Head of caudate nucleus (tissue), 42 donors: ENCODE results near the gene CCDC138.

Experiments used
- DNase-seq, 42 donors: peaks; one replicate each; pipeline versions ENCODE4 v3.0.0 to v3.0.0-alpha.2; 2020 to 2021; ENCODE audit warnings: mixed read lengths in 7 of 42
- intact Hi-C: fragments of 100-400 bp; cut with DNase I; formaldehyde crosslinking; loops from one replicate; pipeline ENCODE4 v1.15.0; 2022

The CCDC138 gene

DNA sequence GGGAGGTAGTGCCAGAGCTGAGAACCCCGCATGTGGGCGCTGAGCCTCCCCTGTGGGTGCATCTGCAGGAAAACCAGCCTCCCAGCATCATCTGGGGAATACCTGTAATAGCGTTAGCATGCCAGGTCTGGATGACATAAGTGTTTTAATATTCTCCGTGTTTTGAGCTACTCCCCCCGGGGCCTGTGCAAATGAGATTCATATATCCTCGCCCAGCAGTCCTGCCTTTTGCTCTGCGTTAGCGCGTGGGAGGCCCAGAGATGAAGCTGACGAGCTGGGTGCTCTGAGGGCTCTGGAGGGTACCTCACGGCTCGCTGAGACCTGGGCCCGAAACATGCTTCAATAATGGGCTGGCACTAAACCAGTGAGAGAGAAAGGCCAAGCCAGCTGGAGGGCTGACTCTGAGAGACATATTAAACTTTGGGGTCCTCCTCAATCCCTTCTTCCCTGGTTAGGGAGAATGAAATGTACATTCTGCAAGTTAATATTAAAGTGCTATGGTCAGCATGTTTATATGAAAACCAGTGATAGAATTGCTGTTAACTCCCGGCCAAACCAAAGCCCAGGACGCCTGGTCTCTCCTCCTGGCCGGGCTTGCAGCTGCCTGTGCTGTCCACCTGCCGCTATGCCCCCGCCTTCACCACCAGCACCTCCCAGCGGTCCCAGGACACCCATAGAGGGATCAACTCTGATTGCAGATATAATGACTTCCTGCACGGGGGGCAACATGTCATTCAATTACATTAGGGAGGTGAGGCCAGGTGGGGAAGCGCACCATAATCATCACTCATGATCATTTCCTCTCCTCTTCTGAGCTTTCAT lies 125.4 kb downstream of the CCDC138 start:
- peak in 20 of 42 donors; percentile 25 to 78 (median 43) for DNase-seq
- intact Hi-C loops: no loop called here

DNA sequence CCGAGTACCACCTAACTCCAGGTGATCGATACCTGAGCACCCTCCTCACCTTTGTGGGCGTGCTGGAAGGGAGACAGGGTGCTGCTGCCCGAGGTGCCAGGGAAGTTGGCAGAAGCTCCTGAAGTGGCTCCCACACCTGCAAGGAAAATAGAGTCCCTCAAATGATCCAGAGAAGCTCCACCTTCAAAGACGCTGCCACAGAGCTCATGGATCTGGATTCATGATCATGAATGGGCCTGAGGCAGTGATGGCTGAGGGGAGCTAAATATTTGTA lies 126.0 kb downstream of the CCDC138 start:
- intact Hi-C loops: no loop called here

GRCh38 chr2:108916122-108916795 lies 129.7 kb downstream of the CCDC138 start:
- intact Hi-C loops: no loop called here
- peak in 5 of 42 donors; percentile 2 to 33 (median 8) for DNase-seq

More for the DNA sequence above, 126.0 kb downstream of the CCDC138 start:
- DNase-seq: peak in 3 of 42 donors; percentile 2 to 16 (median 8)

- DNase-seq: peak in 18 of 42 donors; percentile 11 to 58 (median 35)
- intact Hi-C loops: no loop called here
Observed at GRCh38 chr2:108916796-108917421, 130.3 kb downstream of the CCDC138 start.

DNA sequence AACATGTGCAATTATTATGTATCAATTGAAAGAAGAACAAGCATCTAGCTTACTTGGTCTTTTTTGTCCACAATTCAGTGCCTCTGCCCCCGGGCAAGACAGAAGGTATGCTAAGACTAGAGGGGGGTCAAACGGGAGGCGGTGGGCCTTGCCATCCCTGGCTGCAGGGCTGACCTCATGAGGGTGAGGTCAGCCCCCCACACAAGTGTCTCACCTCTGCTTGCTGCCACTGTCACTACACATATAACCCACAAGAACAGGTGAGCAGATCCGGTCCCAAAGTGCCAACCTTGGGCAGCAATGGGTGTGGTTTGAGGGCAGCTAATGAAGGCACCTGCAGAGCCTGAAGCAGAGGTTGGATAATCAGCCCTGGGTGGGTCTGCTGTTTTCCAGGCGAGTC lies 131.0 kb downstream of the CCDC138 start:
- peak in 5 of 42 donors; percentile 4 to 27 (median 5) for DNase-seq
- intact Hi-C loops: no loop called here

GRCh38 chr2:108918156-108918874 lies 131.7 kb downstream of the CCDC138 start:
- intact Hi-C loops: no loop called here
- DNase-seq: peak in 5 of 42 donors; percentile 5 to 34 (median 6)

DNA sequence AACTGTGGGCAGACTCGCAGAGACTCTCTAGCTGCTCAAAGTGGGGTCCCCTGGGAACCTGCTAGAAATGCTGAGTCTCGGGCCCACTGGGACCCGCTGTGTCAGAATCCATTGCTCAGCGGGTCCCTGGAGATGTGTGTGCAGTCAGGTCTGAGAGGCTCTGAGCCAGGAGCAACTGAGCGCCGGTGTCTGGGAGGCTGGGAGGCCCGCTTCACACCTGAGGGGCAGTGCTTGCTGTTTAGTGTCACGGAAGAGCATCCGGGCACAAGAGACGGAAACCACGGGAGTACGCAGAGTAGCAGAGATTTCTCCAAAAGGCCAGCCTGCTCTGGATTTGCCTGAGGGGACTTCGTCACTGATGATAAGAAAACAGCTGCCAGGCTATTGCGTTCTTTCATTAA lies 132.4 kb downstream of the CCDC138 start:
- peak in 10 of 42 donors; percentile 3 to 30 (median 8) for DNase-seq
- intact Hi-C loops: no loop called here

DNA sequence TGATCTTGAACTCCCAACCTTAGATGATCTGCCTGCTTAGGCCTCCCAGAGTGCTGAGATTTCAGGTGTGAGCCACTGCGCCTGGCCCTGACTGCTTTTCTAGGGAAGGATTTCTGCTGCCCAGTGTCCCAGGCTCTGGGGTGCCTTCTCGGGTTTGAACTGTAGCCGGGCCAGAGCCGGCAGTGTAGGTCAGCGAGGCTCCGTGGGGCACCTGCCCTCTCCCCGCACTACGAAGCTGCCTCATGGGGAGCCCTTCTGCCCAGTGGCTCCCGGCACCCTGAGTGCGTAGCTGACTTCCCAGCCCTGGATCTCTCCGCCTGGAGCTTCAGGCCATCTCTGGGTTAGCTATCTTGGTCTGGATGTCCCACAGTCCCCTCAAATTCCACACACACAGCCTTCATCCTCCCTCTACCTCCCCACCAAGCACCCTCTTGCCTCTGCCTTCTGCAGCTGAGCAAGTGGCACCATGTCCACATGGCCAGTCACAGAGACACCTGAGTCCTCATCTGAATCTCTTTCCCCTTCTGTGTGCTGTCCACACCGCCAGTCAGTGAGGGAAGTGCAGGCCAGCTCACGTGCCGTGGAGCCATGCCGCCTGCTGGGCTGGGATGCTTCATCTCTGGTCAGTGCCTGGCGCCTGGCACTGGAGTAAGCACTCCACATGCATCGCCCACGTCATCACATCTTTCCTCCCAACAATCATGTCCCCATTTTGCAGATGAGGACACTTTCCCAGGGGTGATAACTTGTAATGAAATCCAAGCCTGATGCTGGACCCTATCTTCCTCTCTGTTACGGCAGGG lies 133.2 kb downstream of the CCDC138 start:
- DNase-seq: peak in 13 of 42 donors; percentile 1 to 39 (median 9)
- intact Hi-C loops: no loop called here

DNA sequence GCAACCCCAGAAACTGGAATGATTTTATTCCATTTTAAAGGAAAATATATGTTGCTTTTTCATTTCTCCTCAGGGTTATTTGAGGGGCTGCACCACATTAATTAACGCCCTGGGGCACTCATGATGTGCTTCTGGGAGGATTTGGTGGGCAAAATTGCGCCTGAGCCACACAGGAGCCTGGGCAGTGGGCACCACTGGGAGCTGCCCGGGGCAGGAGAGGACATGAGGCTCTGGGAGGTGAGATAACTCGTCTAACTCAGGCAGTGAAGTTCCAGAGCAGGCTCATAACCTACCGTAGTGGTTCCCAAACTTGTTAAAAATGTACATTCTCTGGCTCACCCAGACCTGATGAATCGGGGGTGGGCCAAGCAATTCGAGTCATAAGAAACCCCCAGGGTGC lies 134.1 kb downstream of the CCDC138 start:
- intact Hi-C loops: no loop called here
- DNase-seq: peak in 5 of 42 donors; percentile 2 to 18 (median 4)

GRCh38 chr2:108921096-108922030 lies 134.8 kb downstream of the CCDC138 start:
- intact Hi-C loops: no loop called here
- DNase-seq: peak in 12 of 42 donors; percentile 1 to 30 (median 11)

- peak in 12 of 42 donors; percentile 5 to 62 (median 24) for DNase-seq
- intact Hi-C loops: no loop called here
Observed at GRCh38 chr2:108922141-108922915, 135.8 kb downstream of the CCDC138 start.

- peak in 12 of 42 donors; percentile 1 to 27 (median 8) for DNase-seq
- intact Hi-C loops: no loop called here
Observed at GRCh38 chr2:108923019-108923700, 136.6 kb downstream of the CCDC138 start.

DNA sequence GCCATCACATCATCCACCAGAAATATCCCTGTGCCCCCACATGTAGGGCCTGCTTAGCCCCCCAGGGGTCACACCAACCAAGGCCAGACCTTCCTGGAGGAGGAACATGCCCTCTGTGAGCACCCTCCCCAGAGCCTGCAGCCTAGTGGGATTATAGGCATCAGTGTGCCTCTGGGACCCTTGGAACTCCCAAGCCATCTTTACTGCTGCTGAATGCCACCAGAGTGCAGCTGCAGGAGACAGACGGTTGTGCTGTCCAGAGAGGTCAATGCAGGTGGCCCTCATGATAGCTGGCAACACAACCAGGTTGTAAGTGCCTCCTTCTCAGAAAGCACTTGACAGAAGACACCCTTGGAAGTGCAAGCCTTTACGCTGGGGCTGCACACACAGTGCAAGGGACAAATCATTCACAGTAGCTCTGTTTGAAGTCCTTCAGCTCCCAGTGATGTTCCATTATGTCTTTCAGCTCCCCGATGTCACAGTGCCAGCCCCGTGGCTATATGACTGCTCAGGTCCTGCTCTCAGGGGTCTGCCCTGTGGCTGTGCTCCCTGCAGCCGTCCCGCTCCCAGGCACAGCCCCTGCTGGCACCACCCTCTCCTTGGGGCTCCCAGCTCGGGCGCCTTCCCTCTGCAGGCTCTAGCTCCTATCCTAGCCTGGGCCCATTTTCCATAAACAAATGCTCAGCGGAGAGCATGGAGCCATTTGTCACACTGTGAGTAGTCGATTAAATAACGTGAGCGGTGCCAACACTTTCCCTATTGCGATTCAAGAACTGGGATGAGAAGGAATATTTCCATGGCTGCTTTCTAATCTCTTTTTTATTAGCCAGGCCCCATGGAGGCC lies 137.4 kb downstream of the CCDC138 start:
- DNase-seq: peak in 9 of 42 donors; percentile 0 to 39 (median 6)
- intact Hi-C loops: no loop called here

- peak in 3 of 42 donors; percentile 15 to 30 (median 17) for DNase-seq
- intact Hi-C loops: no loop called here
Observed at GRCh38 chr2:108924580-108925251, 138.1 kb downstream of the CCDC138 start.
